Upper lobe of left lung (tissue), 6 donors: ENCODE results near the gene C22orf42. TPM values are rescaled to one million over a fixed set of nuclear protein-coding genes. Genes with fewer than 3 reads are reported as not detected.
"Not testable (repeated sequence)": the region's sequence is repeated elsewhere in the genome, so short reads cannot be mapped to it uniquely, and the experiment has no call there.

Experiments used
- ATAC-seq, 2 donors: fragments of 200-7000 bp; cut with Tn5 transposase; one replicate each; pipeline ENCODE4 v1.9.1; 2022; ENCODE audit warnings: mild to moderate bottlenecking in 2 of 2, moderate library complexity in 2 of 2; ENCODE audit not compliant: low FRiP score in 2 of 2
- DNase-seq, 2 donors: peaks; one replicate each; pipeline ENCODE4 v3.0.0-alpha.2; 2019 to 2020
- H3K27ac ChIP-seq, 4 donors: fragments of 200-600 bp; sonication (generic); one replicate each; pipeline ENCODE4 v1.5.1; 2016 to 2019
- H3K27me3 ChIP-seq, 4 donors: fragments of 200-600 bp; sonication (generic); one replicate each; pipeline ENCODE4 v1.5.1; 2017 to 2019
- H3K36me3 ChIP-seq, 4 donors: fragments of 200-600 bp; sonication (generic); one replicate each; pipeline ENCODE4 v1.5.1; 2016 to 2019
- H3K4me1 ChIP-seq, 4 donors: fragments of 200-600 bp; sonication (generic); one replicate each; pipeline ENCODE4 v1.5.1; 2018 to 2019
- H3K4me3 ChIP-seq, 4 donors: fragments of 200-600 bp; sonication (generic); one replicate each; pipeline ENCODE4 v1.5.1; 2017 to 2019; ENCODE audit warnings: mild to moderate bottlenecking in 2 of 4, moderate library complexity in 1 of 4
- H3K9me3 ChIP-seq, 4 donors: fragments of 200-600 bp; sonication (generic); one replicate each; pipeline ENCODE4 v1.5.1; 2018 to 2019
- CTCF ChIP-seq, 6 experiments: fragments of 450-650 bp in 4 of 6; fragments of 200-600 bp in 2 of 6; sonication (generic) in 2 of 6; IDR thresholded peaks; one replicate each; pipeline ENCODE4 v1.5.1; 2016 to 2019; ENCODE audit warnings: antibody characterized with exemption in 6 of 6
- EP300 ChIP-seq, 4 donors: sonication (generic); formaldehyde crosslinking; IDR thresholded peaks; one replicate each; pipeline ENCODE4 v1.5.1; 2017; ENCODE audit warnings: antibody characterized with exemption in 4 of 4, control low read depth in 2 of 4
- POLR2A ChIP-seq, 4 donors: fragments of 450-650 bp; IDR thresholded peaks; one replicate each; pipeline ENCODE4 v1.5.1; 2016 to 2017; ENCODE audit warnings: antibody characterized with exemption in 4 of 4, mild to moderate bottlenecking in 2 of 4
- POLR2AphosphoS5 ChIP-seq, 2 donors: sonication (generic); formaldehyde crosslinking; IDR thresholded peaks; one replicate each; pipeline ENCODE4 v1.5.1; 2017; ENCODE audit warnings: antibody characterized with exemption in 2 of 2
- WGBS, 2 donors: methylation state at CpG; one replicate each; pipeline ENCODE4 v1.1.5; 2017 to 2018; 5-methylcytosine and 5-hydroxymethylcytosine counted together
- total RNA-seq, 6 donors: library from RNA; depleted of rRNA in 4 of 6; stranded (reverse); fragments of >200 nt in 4 of 6; gene quantifications; one replicate each; pipeline versions ENCODE4 v1.1.0 to v1.2.1, GENCODE V29; 2016 to 2021
- donor health status: DM: no; HTN: no; CAD: no; lungs with moderate emphysema.
- donor health status: DM: no; HTN: yes; CAD: no; lungs with severe emphysema.

The C22orf42 gene
- total RNA-seq, 6 donors from 2014 or later: not detected

GRCh38 chr22:32165681-32166080 is 6.6 kb upstream of the C22orf42 start:
- WGBS, 2 donors: 74 to 79% methylated on average over 6 of the region's 6 CpGs
- Histone ChIP-seq H3K27me3 (no peaks in the 10 kb centered on the region), H3K4me3 (no peak overlapping the region), H3K36me3 (no peaks in the 10 kb centered on the region), H3K9me3 (no peaks in the 10 kb centered on the region), H3K27ac (no peak overlapping the region), H3K4me1 (no peaks in the 10 kb centered on the region)
- DNase-seq: no peak
- TF ChIP-seq CTCF (IDR thresholded peaks at IDR 0.05) (no peak), EP300 (IDR thresholded peaks at IDR 0.05) (no peak), POLR2AphosphoS5 (IDR thresholded peaks at IDR 0.05) (no peak), POLR2A (IDR thresholded peaks at IDR 0.05) (no peak)
- ATAC-seq: no peak

GRCh38 chr22:32164075-32164860 is 5.2 kb upstream of the C22orf42 start:
- Histone ChIP-seq H3K4me3 (no peak overlapping the region), H3K9me3 (no peaks in the 10 kb centered on the region), H3K4me1 (no peaks in the 10 kb centered on the region), H3K27me3 (no peaks in the 10 kb centered on the region), H3K27ac (no peak overlapping the region), H3K36me3 (no peaks in the 10 kb centered on the region)
- DNase-seq (no peak), ATAC-seq (no peak)
- WGBS, 2 donors: 45 to 49% methylated on average over 6 of the region's 6 CpGs
- TF ChIP-seq POLR2A (IDR thresholded peaks at IDR 0.05) (no peak), CTCF (IDR thresholded peaks at IDR 0.05) (no peak), POLR2AphosphoS5 (IDR thresholded peaks at IDR 0.05) (no peak), EP300 (IDR thresholded peaks at IDR 0.05) (no peak)

- H3K4me3 ChIP-seq, DNase-seq, H3K4me1 ChIP-seq, H3K27ac ChIP-seq, ATAC-seq, H3K36me3 ChIP-seq, H3K9me3 ChIP-seq, H3K27me3 ChIP-seq: not testable (repeated sequence)
- WGBS, 2 donors: 64 to 75% methylated on average over 5 of the region's 5 CpGs
Measured at GRCh38 chr22:32160411-32160810, 1.3 kb upstream of the C22orf42 start.

- 78 to 79% methylated on average over 5 of the region's 5 CpGs for WGBS, 2 donors
Measured at GRCh38 chr22:32157632-32158031, 1.5 kb downstream of the C22orf42 start.

GRCh38 chr22:32154727-32155126 is 4.4 kb downstream of the C22orf42 start:
- H3K4me3 ChIP-seq, H3K9me3 ChIP-seq, H3K36me3 ChIP-seq, H3K27me3 ChIP-seq, DNase-seq, ATAC-seq, H3K4me1 ChIP-seq, H3K27ac ChIP-seq: not testable (repeated sequence)
- WGBS, 2 donors: 80 to 87% methylated on average over 4 of the region's 4 CpGs

More at GRCh38 chr22:32157632-32158031, 1.5 kb downstream of the C22orf42 start:
- not testable (repeated sequence) for ATAC-seq, H3K27ac ChIP-seq, H3K4me1 ChIP-seq, H3K9me3 ChIP-seq, H3K4me3 ChIP-seq, H3K27me3 ChIP-seq, DNase-seq, H3K36me3 ChIP-seq

GRCh38 chr22:32151641-32152040 is 7.5 kb downstream of the C22orf42 start:
- H3K4me1 ChIP-seq, H3K27me3 ChIP-seq, H3K36me3 ChIP-seq, H3K4me3 ChIP-seq, H3K9me3 ChIP-seq, H3K27ac ChIP-seq, DNase-seq: not testable (repeated sequence)
- peak in 1 of 2 donors; percentile 42 for ATAC-seq
- WGBS, 2 donors: 60 to 69% methylated on average over 6 of the region's 6 CpGs

GRCh38 chr22:32150647-32151046 is 8.5 kb downstream of the C22orf42 start:
- 48 to 53% methylated on average over 7 of the region's 7 CpGs for WGBS, 2 donors
- not testable (repeated sequence) for H3K4me3 ChIP-seq, H3K4me1 ChIP-seq, H3K36me3 ChIP-seq, ATAC-seq, DNase-seq, H3K27me3 ChIP-seq, H3K27ac ChIP-seq, H3K9me3 ChIP-seq

GRCh38 chr22:32148372-32148771 is 10.7 kb downstream of the C22orf42 start:
- H3K4me3 ChIP-seq, H3K4me1 ChIP-seq, H3K36me3 ChIP-seq, H3K27ac ChIP-seq, H3K9me3 ChIP-seq, DNase-seq, ATAC-seq, H3K27me3 ChIP-seq: not testable (repeated sequence)
- 82% methylated on average over 4 of the region's 4 CpGs for WGBS, 2 donors

GRCh38 chr22:32147128-32147527 is 12.0 kb downstream of the C22orf42 start:
- not testable (repeated sequence) for H3K27ac ChIP-seq, H3K36me3 ChIP-seq, H3K9me3 ChIP-seq, DNase-seq, H3K4me3 ChIP-seq, H3K4me1 ChIP-seq, ATAC-seq, H3K27me3 ChIP-seq
- 89 to 90% methylated on average over 8 of the region's 8 CpGs for WGBS, 2 donors
